Spleen (tissue), 7 donors: Measurements from ENCODE around the gene SAC3D1.

ENCODE experiments used
- CTCF ChIP-seq, 11 experiments: fragments of 200-600 bp in 7 of 11; fragments of 450-650 bp in 4 of 11; sonication (generic) in 4 of 11; IDR thresholded peaks in 8 of 11; conservative IDR thresholded peaks in 3 of 11; 1 replicate in 7 of 11; 2 replicates in 4 of 11; pipeline versions ENCODE4 v1.4.0 to v1.8.0; 2016 to 2021; ENCODE audit warnings: antibody characterized with exemption in 11 of 11, inconsistent platforms in 4 of 11, mild to moderate bottlenecking in 1 of 11
- POLR2A ChIP-seq, 3 donors: fragments of 450-650 bp; IDR thresholded peaks; one replicate each; pipeline ENCODE4 v1.5.1; 2017; ENCODE audit warnings: antibody characterized with exemption in 3 of 3, mild to moderate bottlenecking in 1 of 3
- donor health status: DM: no; HTN: no; CAD: no; lungs with moderate emphysema.
- donor health status: DM: no; HTN: no; CAD: no.
- donor health status: DM: no; HTN: no; CAD: no.

DNA sequence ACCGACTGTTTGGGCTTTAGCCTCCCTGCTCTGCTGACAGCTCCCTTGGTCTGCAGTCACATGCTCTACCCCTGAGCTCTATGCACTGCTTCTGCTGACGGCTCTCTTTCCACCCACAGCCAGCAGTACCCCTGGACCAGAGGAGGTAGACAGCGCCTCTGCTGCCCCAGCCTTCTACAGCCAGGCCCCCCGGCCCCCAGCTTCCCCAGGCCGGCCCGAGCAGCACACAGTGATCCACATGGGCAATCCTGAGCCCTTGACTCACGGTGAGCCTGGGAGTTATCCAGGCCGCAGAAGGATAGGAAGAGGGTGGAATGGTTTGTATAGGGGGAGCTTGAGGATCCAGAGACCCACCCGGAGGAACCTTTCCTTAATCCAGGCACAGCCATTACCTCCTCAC, 45.8 kb downstream of the SAC3D1 start:
- TF ChIP-seq CTCF (IDR thresholded peaks at IDR 0.05 in 8 of 11, conservative IDR thresholded peaks at IDR 0.05 in 3 of 11) (no peak), POLR2A (IDR thresholded peaks at IDR 0.05) (no peak)
